Sigmoid colon (tissue), 7 donors: ENCODE results near the gene MMP3. TPM values are rescaled to one million over a fixed set of nuclear protein-coding genes. Genes with fewer than 3 reads are reported as not detected.

ENCODE experiments used
- DNase-seq: peaks from one replicate; pipeline ENCODE4 v3.0.0-alpha.2; 2019
- H3K27ac ChIP-seq, 4 donors: fragments of 200-600 bp; sonication (generic); one replicate each; pipeline ENCODE4 v1.5.1; 2016 to 2019; ENCODE audit warnings: mild to moderate bottlenecking in 1 of 4
- H3K27me3 ChIP-seq, 3 donors: fragments of 200-600 bp; sonication (generic); one replicate each; pipeline ENCODE4 v1.5.1; 2019; ENCODE audit warnings: mild to moderate bottlenecking in 1 of 3
- H3K36me3 ChIP-seq, 4 donors: fragments of 200-600 bp; sonication (generic); one replicate each; pipeline ENCODE4 v1.5.1; 2016 to 2019
- H3K4me1 ChIP-seq, 4 donors: fragments of 200-600 bp; sonication (generic); one replicate each; pipeline ENCODE4 v1.5.1; 2017 to 2019
- H3K4me3 ChIP-seq, 4 donors: fragments of 200-600 bp; sonication (generic); one replicate each; pipeline ENCODE4 v1.5.1; 2017 to 2019; ENCODE audit warnings: mild to moderate bottlenecking in 2 of 4, moderate library complexity in 1 of 4
- H3K9me3 ChIP-seq, 4 donors: fragments of 200-600 bp in 3 of 4; sonication (generic) in 3 of 4; one replicate each; pipeline versions ENCODE4 v1.5.1 to v1.6.1; 2013 to 2019
- EP300 ChIP-seq, 4 donors: sonication (generic); formaldehyde crosslinking; IDR thresholded peaks; one replicate each; pipeline ENCODE4 v1.6.1; 2017; ENCODE audit warnings: antibody characterized with exemption in 4 of 4
- POLR2A ChIP-seq, 2 donors: fragments of 450-650 bp; IDR thresholded peaks; one replicate each; pipeline ENCODE4 v1.6.1; 2016; ENCODE audit warnings: antibody characterized with exemption in 2 of 2, mild to moderate bottlenecking in 2 of 2, moderate library complexity in 2 of 2
- POLR2AphosphoS5 ChIP-seq, 4 donors: sonication (generic); formaldehyde crosslinking; IDR thresholded peaks; one replicate each; pipeline ENCODE4 v1.6.1; 2017; ENCODE audit warnings: antibody characterized with exemption in 4 of 4
- WGBS, 2 donors: extraction: QIAGEN DNeasy Blood & Tissue Kit; methylation state at CpG; one replicate each; pipeline ENCODE4 v1.1.7; 2013; 5-methylcytosine and 5-hydroxymethylcytosine counted together
- intact Hi-C: fragments of 100-400 bp; cut with DNase I; formaldehyde crosslinking; loops from one replicate; pipeline ENCODE4 v1.15.1; 2023
- polyA plus RNA-seq, 3 donors: library from polyadenylated mRNA; stranded (reverse); fragments of 200-250 nt; gene quantifications; one replicate each; pipeline ENCODE4 v1.2.3, GENCODE V29; 2013
- total RNA-seq, 4 donors: library from RNA; depleted of rRNA; stranded (reverse); fragments of >200 nt; gene quantifications; one replicate each; pipeline ENCODE4 v1.1.0, GENCODE V29; 2016
- TF ChIP-seq, protein P1 (sequence below), 4 experiments: fragments of 450-650 bp in 3 of 4; fragments of 200-600 bp in 1 of 4; IDR thresholded peaks; one replicate each; pipeline ENCODE4 v1.5.1; 2016 to 2019; ENCODE audit warnings: antibody characterized with exemption in 4 of 4, mild to moderate bottlenecking in 3 of 4, moderate library complexity in 2 of 4
- donor health status: healthy with polysubstance abuse.
- donor health status: Bipolar disorder and iron deficiency.
- donor health status: healthy.

Gene MMP3
- total and polyA plus RNA-seq, 7 donors: 0.36 to 28.5 (median 2.8) TPM; not detected in 2

- DNase-seq: no peak
- no peak overlapping the region for H3K27ac ChIP-seq
- WGBS, 2 donors: 10 to 66% methylated on average over 6 of the region's 6 CpGs
- no peaks in the 10 kb centered on the region for H3K27me3 ChIP-seq
- no peaks in the 10 kb centered on the region for H3K4me1 ChIP-seq
- no peaks in the 10 kb centered on the region for H3K36me3 ChIP-seq
- H3K4me3 ChIP-seq: no peak overlapping the region
- no peaks in the 10 kb centered on the region for H3K9me3 ChIP-seq
- TF ChIP-seq POLR2AphosphoS5 (IDR thresholded peaks at IDR 0.05) (no peak), EP300 (IDR thresholded peaks at IDR 0.05) (no peak), POLR2A (IDR thresholded peaks at IDR 0.05) (no peak)
- TF ChIP-seq, protein P1, sequence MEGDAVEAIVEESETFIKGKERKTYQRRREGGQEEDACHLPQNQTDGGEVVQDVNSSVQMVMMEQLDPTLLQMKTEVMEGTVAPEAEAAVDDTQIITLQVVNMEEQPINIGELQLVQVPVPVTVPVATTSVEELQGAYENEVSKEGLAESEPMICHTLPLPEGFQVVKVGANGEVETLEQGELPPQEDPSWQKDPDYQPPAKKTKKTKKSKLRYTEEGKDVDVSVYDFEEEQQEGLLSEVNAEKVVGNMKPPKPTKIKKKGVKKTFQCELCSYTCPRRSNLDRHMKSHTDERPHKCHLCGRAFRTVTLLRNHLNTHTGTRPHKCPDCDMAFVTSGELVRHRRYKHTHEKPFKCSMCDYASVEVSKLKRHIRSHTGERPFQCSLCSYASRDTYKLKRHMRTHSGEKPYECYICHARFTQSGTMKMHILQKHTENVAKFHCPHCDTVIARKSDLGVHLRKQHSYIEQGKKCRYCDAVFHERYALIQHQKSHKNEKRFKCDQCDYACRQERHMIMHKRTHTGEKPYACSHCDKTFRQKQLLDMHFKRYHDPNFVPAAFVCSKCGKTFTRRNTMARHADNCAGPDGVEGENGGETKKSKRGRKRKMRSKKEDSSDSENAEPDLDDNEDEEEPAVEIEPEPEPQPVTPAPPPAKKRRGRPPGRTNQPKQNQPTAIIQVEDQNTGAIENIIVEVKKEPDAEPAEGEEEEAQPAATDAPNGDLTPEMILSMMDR (IDR thresholded peaks at IDR 0.05): no peak
- intact Hi-C loops: no loop called here
Measured at GRCh38 chr11:102793677-102794290, 49.6 kb downstream of the MMP3 start.

DNA sequence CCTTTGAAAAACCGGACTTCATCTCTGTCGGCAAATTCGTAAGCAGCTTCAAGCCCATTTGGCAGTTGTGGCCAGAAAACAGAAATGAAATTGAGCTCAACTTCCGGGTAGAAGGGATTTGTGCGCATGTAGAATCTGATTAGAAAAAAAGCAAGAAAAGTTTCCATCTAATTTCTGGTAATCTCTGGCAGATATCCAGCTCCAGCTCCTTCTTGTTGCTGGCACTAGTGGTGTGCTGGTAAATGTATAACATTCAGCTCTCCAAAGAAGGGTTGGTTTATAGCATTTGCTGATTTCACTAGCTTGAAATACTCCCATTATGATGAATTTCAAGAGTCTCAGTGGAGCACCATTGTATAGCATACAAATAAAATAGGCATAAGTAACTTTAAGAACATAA, 50.8 kb downstream of the MMP3 start:
- TF ChIP-seq EP300 (IDR thresholded peaks at IDR 0.05) (no peak), POLR2A (IDR thresholded peaks at IDR 0.05) (no peak), POLR2AphosphoS5 (IDR thresholded peaks at IDR 0.05) (no peak)
- TF ChIP-seq, protein P1 (IDR thresholded peaks at IDR 0.05): no peak
- WGBS, 2 donors: 87 to 91% methylated on average over 5 of the region's 5 CpGs
- Histone ChIP-seq H3K36me3 (no peaks in the 10 kb centered on the region), H3K9me3 (no peaks in the 10 kb centered on the region), H3K27ac (no peak overlapping the region), H3K4me3 (no peak overlapping the region), H3K4me1 (no peaks in the 10 kb centered on the region), H3K27me3 (no peaks in the 10 kb centered on the region)
- DNase-seq: no peak
- intact Hi-C loops: no loop called here

- H3K27me3 ChIP-seq: no peaks in the 10 kb centered on the region
- H3K4me1 ChIP-seq: no peaks in the 10 kb centered on the region
- H3K4me3 ChIP-seq: no peak overlapping the region
- no peak for TF ChIP-seq POLR2A (IDR thresholded peaks at IDR 0.05)
- TF ChIP-seq, protein P1 (IDR thresholded peaks at IDR 0.05): no peak
- no peak for TF ChIP-seq EP300 (IDR thresholded peaks at IDR 0.05)
- no peak for TF ChIP-seq POLR2AphosphoS5 (IDR thresholded peaks at IDR 0.05)
- no peaks in the 10 kb centered on the region for H3K36me3 ChIP-seq
- DNase-seq: no peak
- H3K27ac ChIP-seq: no peak overlapping the region
- WGBS, 2 donors: 66 to 79% methylated on average over 4 of the region's 4 CpGs
- intact Hi-C loops: no loop called here
- no peaks in the 10 kb centered on the region for H3K9me3 ChIP-seq
Measured at GRCh38 chr11:102791271-102792036, 52.0 kb downstream of the MMP3 start.

GRCh38 chr11:102788334-102788995, 54.9 kb downstream of the MMP3 start:
- WGBS, 2 donors: 81 to 84% methylated on average over 8 of the region's 8 CpGs
- Histone ChIP-seq H3K9me3 (no peaks in the 10 kb centered on the region), H3K27me3 (no peaks in the 10 kb centered on the region), H3K36me3 (no peaks in the 10 kb centered on the region), H3K4me3 (no peak overlapping the region), H3K27ac (no peak overlapping the region), H3K4me1 (no peaks in the 10 kb centered on the region)
- TF ChIP-seq POLR2A (IDR thresholded peaks at IDR 0.05): no peak
- TF ChIP-seq, protein P1 (IDR thresholded peaks at IDR 0.05): no peak
- TF ChIP-seq POLR2AphosphoS5 (IDR thresholded peaks at IDR 0.05): no peak
- TF ChIP-seq EP300 (IDR thresholded peaks at IDR 0.05): no peak
- DNase-seq: no peak
- intact Hi-C loops: no loop called here

Other genes starting within 250 kb of the MMP3 start
- gene MMP20, start 218.3 kb downstream of the MMP3 start, total RNA-seq: not detected
- not detected for gene MMP20, start 218.3 kb downstream of the MMP3 start, polyA plus RNA-seq
- gene MMP27, start 137.8 kb downstream of the MMP3 start, total RNA-seq: not detected
- not detected for gene MMP27, start 137.8 kb downstream of the MMP3 start, polyA plus RNA-seq
- not detected for gene MMP8, start 118.7 kb downstream of the MMP3 start, total RNA-seq
- under 1 TPM in 2 of 3 donors, not detected in 1; 0.06 to 0.23 TPM for gene MMP8, start 118.7 kb downstream of the MMP3 start, polyA plus RNA-seq
- not detected for gene MMP10, start 63.0 kb downstream of the MMP3 start, total RNA-seq
- gene MMP10, start 63.0 kb downstream of the MMP3 start, polyA plus RNA-seq: under 1 TPM in 2 of 3 donors, not detected in 1; 0.25 to 0.46 TPM
- gene MMP1, start 45.4 kb downstream of the MMP3 start, total RNA-seq: 1 to 10 TPM in 1 of 4 donors, not detected in 3; 1.8 TPM
- gene MMP1, start 45.4 kb downstream of the MMP3 start, polyA plus RNA-seq: 1 to 10 TPM in 2 of 3 donors, under 1 TPM in 1; 0.60 to 5.3 (median 2.7) TPM
- 1 to 10 TPM in 1 of 4 donors, not detected in 3; 1.8 TPM for gene MMP12, start 31.4 kb upstream of the MMP3 start, total RNA-seq
- 100 to 1,000 TPM in 1 of 3 donors, 10 to 100 TPM in 1, 1 to 10 TPM in 1; 2.4 to 209 (median 31.6) TPM for gene MMP12, start 31.4 kb upstream of the MMP3 start, polyA plus RNA-seq
- not detected for gene MMP13, start 112.1 kb upstream of the MMP3 start, total RNA-seq
- under 1 TPM in 2 of 3 donors, not detected in 1; 0.19 to 0.92 TPM for gene MMP13, start 112.1 kb upstream of the MMP3 start, polyA plus RNA-seq
- 10 to 100 TPM; 38.8 to 64.6 (median 51.3) TPM for gene DCUN1D5, start 248.6 kb upstream of the MMP3 start, total RNA-seq
- 10 to 100 TPM in 2 of 3 donors, 1 to 10 TPM in 1; 9.7 to 21.5 (median 13.2) TPM for gene DCUN1D5, start 248.6 kb upstream of the MMP3 start, polyA plus RNA-seq